Measurements from ENCODE around the gene FAM200B.
"Not testable (repeated sequence)": the region's sequence is repeated elsewhere in the genome, so short reads cannot be mapped to it uniquely, and the experiment has no call there.

Gene FAM200B

DNA sequence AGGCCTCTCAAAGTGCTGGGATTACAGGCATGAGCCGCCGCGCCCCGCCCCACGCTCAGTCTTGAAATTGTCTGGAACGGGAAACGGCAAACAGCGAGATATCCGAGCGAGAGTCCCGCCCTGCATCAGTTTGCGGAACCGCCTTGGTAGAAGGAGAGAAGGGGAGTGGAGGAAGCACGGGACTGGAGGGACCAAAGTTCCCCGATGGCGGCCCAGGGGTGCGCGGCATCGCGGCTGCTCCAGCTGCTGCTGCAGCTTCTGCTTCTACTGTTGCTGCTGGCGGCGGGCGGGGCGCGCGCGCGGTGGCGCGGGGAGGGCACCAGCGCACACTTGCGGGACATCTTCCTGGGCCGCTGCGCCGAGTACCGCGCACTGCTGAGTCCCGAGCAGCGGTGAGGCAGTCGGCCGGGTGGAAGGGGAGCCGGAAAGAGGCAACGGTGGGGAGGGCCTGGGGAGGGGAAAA, 21.3 kb downstream of the FAM200B start, which contains the start of gene BST1:
Gene BST1, plus strand, starts transcription at position 125 of the 463 bp plus-strand sequence. Its CDS starts 80 bp downstream, at position 205.
- no peak for DNase-seq

DNA sequence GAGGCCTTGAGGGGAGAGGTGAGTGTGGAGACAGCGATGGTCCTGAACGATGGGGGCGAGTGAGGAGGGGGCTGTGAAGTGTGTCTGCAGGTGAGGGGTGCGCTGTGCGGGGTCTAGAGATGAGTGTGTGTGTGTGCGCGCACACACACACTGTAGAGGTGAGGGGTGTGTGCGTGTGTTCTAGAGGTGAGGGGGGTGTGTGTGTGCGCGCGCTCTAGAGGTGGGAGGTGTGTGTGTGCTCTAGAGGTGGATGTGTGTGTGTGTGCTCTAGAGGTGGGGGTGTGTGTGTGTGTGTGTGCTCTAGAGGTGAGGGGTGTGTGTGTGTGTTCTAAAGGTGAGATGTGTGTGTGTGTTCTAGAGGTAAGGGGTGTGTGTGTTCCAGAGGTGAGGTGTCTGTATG, 21.8 kb downstream of the FAM200B start:
- no peak for DNase-seq

DNA sequence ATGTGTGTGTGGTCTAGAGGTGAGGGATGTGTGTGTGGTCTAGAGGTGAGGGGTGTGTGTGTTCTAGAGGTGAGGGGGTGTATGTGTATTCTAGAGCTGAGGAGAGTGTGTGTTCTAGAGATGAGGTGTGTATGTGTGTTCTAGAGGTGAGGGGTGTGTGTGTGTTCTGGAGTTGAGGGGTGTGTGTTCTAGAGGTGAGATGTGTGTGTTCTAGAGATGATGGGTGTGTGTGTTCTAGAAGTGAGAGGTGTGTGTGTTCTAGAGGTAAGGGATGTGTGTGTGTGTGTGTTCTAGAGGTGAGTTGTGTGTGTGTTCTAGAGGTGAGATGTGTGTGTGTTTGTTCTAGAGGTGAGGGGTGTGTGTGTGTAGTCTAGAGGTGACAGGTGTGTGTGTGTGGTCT, 22.5 kb downstream of the FAM200B start:
- no peak for DNase-seq

DNA sequence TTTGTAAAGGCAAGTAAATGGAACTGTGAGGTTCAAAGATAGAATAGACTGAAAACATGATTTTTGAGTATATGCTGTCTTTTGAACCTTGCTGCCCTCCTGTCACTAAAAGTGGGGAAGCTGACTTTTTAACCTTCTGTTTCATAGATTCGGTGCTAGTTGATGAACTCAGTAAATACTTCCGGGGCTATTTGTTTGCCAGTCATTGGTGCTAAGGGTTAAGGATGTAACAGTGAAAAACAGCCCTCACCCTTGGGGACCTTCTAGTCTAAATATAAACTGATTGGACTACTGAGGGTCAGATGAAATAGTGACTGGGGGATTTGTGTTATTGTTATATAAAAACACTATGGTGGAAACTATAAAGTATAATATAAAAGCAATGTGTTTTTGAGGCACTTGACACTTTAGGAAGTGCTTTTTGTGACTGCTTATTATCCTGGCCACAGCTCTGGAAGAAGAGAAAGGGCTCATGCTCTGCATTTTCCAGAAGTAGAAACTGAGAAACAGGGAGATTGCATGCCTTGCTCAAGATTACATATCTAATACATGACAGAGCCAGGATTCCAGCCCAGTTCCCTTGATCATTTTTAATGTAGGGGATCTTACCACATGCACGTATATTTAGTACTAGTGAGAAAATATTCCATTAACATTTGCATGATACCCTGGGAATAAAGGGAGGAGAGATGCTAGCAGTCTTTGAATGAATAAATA, 25.2 kb downstream of the FAM200B start:
- DNase-seq, result no peak

DNA sequence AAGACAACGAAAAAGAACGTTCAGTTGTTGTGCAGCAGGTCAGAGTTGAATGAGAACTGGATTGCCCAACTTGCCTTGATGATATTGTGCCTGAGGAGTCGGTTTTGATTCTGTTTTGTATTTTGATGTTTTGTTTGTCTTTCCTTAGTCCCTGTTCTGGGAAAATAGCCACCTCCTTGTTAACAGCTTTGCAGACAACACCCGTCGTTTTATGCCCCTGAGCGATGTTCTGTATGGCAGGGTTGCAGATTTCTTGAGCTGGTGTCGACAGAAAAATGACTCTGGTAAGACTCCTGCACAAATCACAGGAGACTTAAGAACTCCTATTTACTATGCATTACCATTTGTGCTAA, 25.7 kb downstream of the FAM200B start:
- DNase-seq, result no peak

DNA sequence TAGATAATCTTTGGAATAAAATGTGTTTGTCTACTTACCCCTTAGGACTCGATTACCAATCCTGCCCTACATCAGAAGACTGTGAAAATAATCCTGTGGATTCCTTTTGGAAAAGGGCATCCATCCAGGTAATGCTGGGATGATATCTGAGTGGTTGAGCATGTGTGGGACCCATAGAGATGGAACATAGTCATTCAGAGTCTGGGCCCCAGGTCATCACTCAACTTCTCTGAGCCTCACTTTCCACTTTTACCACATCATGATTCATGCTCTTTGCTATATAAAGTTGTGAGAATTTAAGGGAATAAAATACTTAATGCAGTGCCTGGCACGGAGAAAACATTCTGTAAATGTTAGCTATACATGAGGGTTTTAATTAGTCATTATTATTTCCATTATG, 30.1 kb downstream of the FAM200B start:
- no peak for DNase-seq

DNA sequence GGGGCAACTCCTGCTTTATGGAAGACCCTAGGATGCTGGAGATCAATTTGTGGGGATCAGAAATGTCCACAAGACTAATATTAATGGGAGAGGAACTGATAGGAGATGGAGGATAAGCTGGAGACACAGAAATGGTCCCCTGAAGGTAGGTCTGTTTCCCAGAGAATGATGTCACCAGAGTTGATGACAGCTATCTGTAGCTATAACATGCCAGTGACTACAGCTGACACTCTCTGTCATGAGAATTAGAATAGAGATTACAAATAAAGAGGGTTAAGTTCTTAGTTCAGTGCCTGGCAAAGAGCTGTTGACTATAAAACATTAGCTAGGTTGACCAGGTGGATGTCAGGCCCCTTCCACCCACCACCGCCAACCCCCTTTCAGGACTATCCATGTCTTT, 30.6 kb downstream of the FAM200B start:
- DNase-seq, result no peak

DNA sequence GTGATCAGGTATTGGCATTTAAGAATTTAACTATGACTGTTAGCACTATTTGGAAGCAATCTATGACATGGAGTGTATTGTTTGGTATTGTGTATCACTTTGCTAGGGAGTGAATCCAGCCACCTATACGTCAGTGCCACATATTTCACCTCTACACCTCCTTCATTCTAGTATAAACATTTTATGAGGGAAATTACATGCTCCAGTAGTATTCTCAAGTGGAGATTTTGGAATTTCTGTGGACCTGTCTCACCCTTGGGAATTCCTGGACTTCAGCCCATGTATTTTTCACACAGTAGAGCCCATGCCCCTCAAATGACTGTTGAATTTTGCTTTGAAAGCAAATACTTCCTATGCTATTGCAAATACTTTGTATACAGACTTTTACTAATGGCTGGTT, 32.5 kb downstream of the FAM200B start:
- DNase-seq, result no peak

DNA sequence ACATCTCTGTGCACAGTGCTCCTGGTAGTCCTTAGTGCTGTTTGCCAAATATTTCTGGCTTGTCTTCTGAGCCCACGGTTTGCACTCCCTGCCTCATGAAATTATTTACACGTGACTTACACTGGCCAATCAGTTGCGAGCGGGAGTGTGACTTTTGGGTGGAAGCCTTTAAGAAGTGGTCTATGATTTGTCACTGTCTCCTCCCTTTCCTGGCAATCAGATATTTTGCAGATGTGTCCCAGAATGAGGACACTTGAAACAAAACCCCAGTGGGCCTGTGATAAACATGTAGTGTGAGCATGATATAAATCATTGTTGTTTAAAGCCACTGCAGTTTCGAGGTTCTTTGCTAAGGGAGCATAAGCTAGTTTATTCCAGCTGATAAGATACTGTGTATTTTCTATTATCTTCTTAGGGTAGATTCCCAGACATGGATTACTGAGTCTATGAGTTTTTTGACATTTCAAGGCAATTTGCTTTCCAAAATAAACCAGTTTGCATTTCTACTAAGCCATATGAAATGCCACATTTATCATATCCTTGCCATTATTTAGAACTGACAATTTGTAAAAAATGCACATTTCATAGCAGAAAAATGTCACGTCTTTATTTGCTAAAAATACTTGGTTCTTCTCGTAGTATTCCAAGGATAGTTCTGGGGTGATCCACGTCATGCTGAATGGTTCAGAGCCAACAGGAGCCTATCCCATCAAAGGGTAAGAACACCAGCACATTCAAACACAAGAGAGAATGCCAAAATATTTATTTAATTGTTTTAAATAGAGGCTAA, 33.2 kb downstream of the FAM200B start:
- DNase-seq, result no peak

DNA sequence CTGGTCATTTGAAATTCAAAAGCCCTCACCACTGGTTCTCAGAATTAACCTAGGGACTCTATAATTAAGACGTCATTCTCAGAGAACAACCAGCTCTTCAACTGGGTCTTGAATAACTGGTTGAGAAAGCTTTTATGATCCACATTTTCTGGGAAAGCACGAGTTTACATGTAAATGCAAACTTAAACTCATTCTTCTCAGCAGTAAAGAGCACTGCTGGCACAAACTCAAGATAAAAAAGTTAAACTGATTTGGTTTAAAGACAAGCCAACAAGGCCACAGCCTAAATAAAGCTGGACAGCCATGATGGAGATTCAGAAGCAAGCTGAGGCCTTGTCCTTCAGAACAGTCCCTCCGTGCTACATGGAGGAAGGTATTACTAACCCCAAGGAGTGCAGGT, 34.5 kb downstream of the FAM200B start:
- DNase-seq, result no peak

DNA sequence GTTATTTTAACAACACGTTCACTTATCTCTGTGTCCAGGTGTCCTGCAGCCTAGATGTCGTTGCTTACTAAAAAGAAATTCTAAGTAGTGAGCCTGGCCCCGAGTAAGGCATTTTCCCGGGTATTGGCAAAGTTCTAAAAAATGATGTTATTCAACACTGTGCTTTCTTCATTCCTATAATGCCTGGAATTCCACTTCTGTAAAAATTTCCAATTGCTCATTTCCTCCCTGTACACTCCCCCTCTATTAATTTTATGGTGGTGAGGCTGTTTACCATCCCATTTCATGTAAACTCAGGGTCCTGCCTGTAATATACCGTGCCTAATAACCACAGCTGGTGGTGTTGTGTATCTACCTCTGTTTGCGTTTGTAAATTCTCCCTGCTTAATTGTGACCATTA, 35.5 kb downstream of the FAM200B start:
- DNase-seq, result no peak

DNA sequence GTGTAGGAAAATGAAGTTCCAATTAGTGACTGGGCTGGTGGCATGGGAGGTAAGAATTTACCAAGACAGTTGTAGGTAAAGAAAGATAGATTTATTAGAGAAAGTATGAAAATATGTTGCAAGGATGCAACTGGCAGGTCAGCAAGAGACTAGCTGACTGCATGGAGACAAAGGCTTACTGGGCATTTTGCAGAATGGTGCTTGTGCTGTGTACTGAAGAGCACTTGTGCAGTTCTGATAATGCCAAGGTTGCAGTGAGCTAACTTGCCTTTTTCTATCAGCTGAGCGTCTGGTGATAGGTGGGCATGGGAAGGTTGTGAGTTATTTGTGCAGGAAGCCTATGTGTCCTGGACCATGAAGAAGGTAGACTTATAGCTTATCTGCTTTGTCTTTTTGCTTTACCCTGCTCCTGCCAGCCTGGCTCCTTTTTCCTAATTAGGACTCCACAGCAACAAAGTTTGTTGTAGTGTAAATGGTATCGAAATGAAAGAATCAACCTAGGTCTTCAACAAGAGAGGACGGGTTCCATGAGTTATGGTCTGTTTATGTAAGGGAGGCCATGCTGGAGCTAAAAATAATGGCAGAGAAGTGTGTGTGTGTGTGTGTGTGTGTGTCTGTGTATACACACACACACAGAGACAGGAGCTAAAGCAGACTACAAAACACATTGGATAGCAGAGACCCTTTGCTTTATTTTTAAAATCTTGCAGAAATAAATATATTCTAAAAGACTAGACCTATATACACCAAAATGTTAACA, 36.2 kb downstream of the FAM200B start:
- no peak for DNase-seq

DNA sequence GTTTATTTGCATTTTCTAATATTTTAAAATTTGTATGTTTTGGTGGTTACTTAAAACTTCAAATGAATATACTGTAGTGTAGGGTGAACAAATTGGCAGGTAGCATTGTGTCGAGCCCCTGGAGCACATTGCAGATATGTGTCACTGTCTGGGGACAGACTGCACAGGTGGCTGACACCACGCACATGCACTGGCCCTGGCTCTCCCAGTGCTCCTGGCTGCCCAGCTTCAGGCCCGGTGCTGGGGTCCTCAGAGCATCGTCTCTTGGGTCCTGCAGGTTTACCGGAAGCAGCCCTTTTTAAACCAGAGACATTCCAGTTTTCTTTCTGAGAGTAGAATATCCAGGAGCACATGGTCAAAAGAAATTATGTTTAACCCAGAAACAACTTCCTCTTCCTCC, 36.8 kb downstream of the FAM200B start:
- DNase-seq, result no peak

DNA sequence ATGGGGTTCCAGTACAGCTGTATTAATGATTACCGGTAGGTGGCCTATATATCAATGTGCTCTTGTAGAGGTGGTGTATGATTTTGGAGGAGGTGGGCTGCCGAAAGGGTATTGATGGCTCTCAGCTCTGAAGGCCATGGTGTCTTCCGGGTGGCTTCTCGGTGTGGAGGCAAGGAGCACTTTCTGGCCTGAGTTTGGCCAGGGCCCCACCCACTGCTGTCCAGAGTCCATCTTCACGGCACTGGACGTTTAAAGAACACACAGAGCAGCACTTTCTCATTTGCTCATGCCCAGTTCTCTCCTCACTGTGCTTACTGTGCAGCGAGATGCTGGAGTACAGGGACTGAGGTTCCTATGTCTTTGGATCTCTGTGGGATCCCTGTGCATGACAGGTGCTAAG, 37.3 kb downstream of the FAM200B start:
- no peak for DNase-seq

DNA sequence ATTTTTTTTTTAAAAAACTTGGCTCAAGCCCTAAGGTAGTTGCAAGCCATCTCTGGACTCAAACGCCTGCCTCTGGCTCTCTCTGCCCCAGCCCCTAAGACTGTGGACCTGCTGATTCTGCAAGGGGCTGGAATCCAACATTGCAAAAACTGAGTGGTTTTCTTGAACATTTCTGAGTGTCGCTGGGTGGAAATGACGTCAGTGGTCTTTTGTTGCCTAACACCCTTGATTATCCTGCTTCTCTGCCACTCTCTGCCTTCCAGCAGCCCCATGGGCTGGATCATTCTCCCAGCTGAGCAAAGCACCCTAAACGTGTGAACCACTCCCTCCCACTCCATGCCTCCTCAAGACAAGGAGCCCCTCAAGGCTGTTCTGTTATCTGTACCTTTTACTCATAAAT, 37.9 kb downstream of the FAM200B start:
- DNase-seq, result no peak

DNA sequence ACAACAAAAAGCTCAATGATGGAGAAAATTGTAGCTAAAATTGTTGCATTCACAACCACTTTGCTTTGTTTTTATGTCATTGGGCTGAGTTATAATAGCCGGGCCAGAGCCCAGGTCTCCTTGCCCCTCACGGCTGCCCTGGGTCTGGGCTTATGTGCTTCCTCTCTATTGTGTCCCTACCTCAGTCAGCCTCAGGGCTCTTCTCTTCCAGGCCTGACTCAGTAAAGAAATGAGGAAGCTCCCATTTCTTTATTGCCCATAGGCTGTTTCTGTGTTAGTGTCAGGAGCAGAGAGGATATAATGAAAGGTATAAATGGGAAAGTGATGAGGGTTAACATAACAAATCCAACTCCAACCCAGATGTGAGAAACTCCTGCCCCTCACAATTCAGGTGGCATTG, 39.2 kb downstream of the FAM200B start:
- no peak for DNase-seq

DNA sequence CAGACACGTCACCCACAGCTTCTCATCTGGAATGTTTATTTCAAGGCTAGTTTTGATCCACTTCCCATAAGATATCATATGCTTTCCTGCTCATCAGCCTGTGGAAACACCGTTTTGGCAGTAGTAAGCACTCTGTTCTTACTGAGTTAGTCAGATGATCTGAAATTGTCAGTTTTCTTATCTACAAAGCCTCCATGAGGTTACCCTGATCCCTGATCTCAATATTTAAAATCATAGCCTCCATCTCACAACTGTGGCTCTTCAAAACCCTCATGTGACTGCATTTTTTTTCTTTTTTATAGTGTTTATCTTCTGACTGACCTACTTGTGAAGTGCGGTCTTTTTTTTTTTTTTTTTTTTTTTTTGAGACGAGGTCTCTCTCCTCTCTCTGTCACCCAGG, 44.0 kb downstream of the FAM200B start:
- no peak for DNase-seq

DNA sequence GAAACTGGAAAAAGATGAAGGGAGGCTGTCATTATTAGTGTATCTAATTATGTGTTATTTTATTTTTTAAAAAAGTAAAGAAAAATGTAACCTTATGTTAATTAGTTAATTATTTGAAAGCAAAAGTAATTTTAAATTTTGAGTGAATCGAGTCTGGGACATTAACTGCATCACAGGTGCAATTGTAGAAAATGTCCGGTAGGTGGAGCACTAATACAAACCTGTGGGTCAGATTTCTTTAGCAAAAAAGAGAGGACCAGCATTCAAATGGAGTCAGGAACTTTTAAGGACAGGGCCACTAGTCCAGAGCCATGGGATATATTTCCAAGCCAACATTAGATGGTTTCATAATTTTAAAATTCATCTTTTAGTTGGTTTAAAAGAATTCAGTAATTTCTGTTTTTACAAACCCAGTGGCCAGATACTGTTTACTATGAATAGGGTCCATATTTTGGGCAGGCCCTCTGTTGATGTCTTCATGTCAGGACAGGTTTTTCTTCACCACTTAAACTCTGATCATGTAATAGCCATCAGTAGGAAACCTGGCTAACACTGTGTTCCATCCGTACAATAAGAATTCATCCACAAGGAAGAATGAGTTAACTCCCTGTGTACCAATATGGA, 48.4 kb downstream of the FAM200B start:
- DNase-seq, result peak; percentile 21

DNA sequence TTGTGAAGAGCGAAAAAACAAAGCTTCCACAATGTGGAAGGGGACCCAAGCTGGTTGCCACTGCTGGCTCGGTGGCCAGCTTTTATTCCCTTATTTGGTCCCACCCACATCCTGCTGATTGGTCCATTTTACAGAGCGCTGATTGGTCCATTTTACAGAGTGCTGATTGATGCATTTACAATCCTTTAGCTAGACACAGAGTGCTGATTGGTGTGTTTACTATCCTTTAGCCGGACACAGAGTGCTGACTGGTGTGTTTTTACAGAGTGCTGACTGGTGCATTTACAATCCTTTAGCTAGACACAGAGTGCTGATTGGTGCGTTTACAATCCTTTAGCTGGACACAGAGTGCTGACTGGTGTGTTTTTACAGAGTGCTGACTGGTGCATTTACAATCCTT, 51.4 kb downstream of the FAM200B start:
- not testable (repeated sequence) for DNase-seq

DNA sequence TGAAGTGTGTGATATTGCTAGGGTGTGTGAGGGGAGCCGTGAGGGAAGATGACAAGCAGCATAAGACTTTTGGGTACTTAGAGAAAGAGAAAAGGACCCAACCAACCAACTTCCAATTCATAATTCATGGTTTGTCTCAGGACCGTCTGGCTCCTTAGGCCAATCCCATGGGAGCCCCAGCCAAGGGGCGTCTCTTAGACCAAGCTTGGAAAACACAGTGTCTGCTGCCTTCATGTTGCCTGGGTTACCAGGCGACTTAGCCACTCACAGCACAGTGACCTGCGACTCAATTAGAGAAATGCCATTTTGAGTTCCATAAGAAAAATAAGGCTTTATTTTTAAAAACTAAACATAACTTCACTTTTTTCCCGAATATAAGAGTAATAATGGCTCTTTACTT, 53.9 kb downstream of the FAM200B start:
- DNase-seq, result no peak

DNA sequence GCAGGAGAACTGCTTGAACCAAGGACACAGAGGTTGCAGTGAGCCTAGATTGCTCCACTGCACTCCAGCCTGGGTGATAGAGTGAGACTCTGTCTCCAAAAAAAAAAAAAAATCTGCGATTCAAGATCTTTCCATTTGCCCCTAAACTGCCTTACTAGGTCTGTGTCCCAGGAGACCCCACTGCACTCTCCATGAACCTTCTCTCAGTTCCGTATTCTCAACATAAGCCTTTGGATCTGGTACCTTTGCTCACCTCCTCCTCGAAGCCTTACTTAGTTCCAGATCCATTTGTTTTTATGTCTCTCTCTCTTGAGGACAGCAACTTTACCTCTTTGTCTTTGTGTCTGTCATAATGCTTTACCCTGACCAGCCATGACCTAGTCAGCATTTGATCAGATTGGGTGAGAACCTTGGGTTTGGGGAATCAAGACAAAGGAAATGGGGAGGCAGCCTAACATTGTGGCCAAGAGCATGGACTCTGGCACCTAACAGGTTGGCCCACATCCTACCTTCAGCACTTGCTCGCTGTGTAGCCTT, 55.0 kb downstream of the FAM200B start:
- DNase-seq, result no peak

DNA sequence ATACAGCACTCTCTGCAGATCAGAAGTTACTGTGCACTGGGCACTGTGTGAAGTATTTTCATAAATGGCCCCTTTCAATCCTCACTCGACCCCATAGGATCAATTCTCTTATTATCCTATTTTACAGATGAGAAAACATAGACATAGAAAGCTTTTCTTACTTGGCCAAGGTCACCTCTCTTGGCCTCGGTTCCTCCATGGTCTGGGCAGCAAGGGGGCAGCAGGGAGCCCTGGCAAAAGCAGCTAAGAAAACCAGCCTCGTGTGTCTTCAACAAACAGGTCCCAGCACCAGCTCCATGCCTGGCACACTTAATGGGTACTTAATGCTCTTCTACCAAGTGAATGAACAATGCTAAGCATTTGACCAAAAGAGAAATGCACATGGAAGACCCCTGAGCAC, 55.6 kb downstream of the FAM200B start:
- DNase-seq, result no peak

DNA sequence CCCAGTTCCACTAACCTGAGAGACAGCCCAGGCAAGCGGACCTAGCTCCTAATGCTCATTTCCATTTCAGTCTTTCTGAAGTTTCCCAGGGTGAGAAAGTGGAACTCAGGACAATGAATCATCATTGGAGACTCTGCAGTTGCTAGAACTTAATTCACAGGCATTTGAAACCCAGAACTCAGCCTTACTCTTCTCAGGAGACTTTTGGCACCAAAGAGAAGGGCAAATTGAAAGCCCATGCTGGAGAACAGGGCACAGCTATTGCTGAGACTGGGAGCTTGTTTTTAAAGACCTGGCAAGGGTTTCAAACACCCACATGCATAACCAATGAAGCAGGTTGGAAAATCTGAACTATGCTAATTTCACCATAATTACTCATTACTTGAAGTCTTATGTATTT, 57.2 kb downstream of the FAM200B start:
- DNase-seq, result no peak
